T-helper 2 cell treated with Interferon-gamma antibody and Interleukin-4, amounts not matched to agents 5 μg/mL and 100 μg/mL, for 36 hours (primary cell): Measurements from ENCODE around the gene ECSIT.

Experiments used
- DNase-seq: peaks from one replicate; pipeline ENCODE4 v3.0.0; 2021; ENCODE audit warnings: low spot score
- H3K27ac Mint-ChIP-seq: one replicate; pipeline ENCODE4 v1.8.0; 2021; ENCODE audit warnings: mild to moderate bottlenecking, mixed read lengths
- H3K27me3 Mint-ChIP-seq: one replicate; pipeline ENCODE4 v1.8.0; 2021; ENCODE audit warnings: low read depth, mixed read lengths
- H3K36me3 Mint-ChIP-seq: one replicate; pipeline ENCODE4 v1.8.0; 2021; ENCODE audit warnings: low read depth, mixed read lengths
- H3K4me1 Mint-ChIP-seq: one replicate; pipeline ENCODE4 v1.8.0; 2021; ENCODE audit warnings: low read depth, mixed read lengths
- H3K4me3 Mint-ChIP-seq: one replicate; pipeline ENCODE4 v1.8.0; 2022; ENCODE audit warnings: mild to moderate bottlenecking, moderate library complexity, mixed read lengths
- H3K9me3 Mint-ChIP-seq: one replicate; pipeline ENCODE4 v1.8.0; 2021; ENCODE audit warnings: mixed read lengths

The ECSIT gene

GRCh38 chr19:11558881-11559828, 30.2 kb upstream of the ECSIT start, which contains the start of gene ELOF1:
Gene ELOF1 (minus strand): TSS chr19:11559230. CDS start chr19:11554347, 4,883 bp downstream.
- peaks cover 14% of the 10 kb centered on the region for H3K36me3 Mint-ChIP-seq
- peak within 1 kb of the TSS; percentile 91 for H3K27ac Mint-ChIP-seq
- peaks cover 36% of the 10 kb centered on the region for H3K4me1 Mint-ChIP-seq
- DNase-seq, result peak; percentile 98
- no peaks in the 10 kb centered on the region for H3K27me3 Mint-ChIP-seq
- H3K4me3 Mint-ChIP-seq, result peak within 1 kb of the TSS; percentile 89
- no peaks in the 10 kb centered on the region for H3K9me3 Mint-ChIP-seq

- DNase-seq, result no peak
- no peaks in the 10 kb centered on the region for H3K27me3 Mint-ChIP-seq
- no peak overlapping the region for H3K27ac Mint-ChIP-seq
- peaks cover 32% of the 10 kb centered on the region for H3K4me1 Mint-ChIP-seq
- H3K9me3 Mint-ChIP-seq, result no peaks in the 10 kb centered on the region
- H3K4me3 Mint-ChIP-seq, result peak overlapping the region; percentile 52
- peaks cover 17% of the 10 kb centered on the region for H3K36me3 Mint-ChIP-seq
Observed at GRCh38 chr19:11556634-11557420, 27.9 kb upstream of the ECSIT start.

- Mint-ChIP-seq H3K27me3 (no peaks in the 10 kb centered on the region), H3K9me3 (no peaks in the 10 kb centered on the region), H3K4me3 (no peak overlapping the region), H3K4me1 (peaks cover 24% of the 10 kb centered on the region), H3K27ac (no peak overlapping the region), H3K36me3 (peaks cover 17% of the 10 kb centered on the region)
- DNase-seq, result no peak
Observed at GRCh38 chr19:11555246-11555645, 26.3 kb upstream of the ECSIT start.

- DNase-seq, result no peak
- Mint-ChIP-seq H3K36me3 (peaks cover 16% of the 10 kb centered on the region), H3K4me1 (peaks cover 19% of the 10 kb centered on the region), H3K4me3 (no peak overlapping the region), H3K27ac (peak overlapping the region; percentile 31), H3K9me3 (no peaks in the 10 kb centered on the region), H3K27me3 (no peaks in the 10 kb centered on the region)
Observed at GRCh38 chr19:11554160-11554559, 25.2 kb upstream of the ECSIT start.

- H3K4me1 Mint-ChIP-seq, result peaks cover 14% of the 10 kb centered on the region
- no peak overlapping the region for H3K4me3 Mint-ChIP-seq
- H3K36me3 Mint-ChIP-seq, result peaks cover 15% of the 10 kb centered on the region
- H3K9me3 Mint-ChIP-seq, result no peaks in the 10 kb centered on the region
- H3K27me3 Mint-ChIP-seq, result no peaks in the 10 kb centered on the region
- DNase-seq, result no peak
- no peak overlapping the region for H3K27ac Mint-ChIP-seq
Observed at GRCh38 chr19:11552666-11553372, 23.9 kb upstream of the ECSIT start.

- H3K36me3 Mint-ChIP-seq, result peaks cover 12% of the 10 kb centered on the region
- no peaks in the 10 kb centered on the region for H3K9me3 Mint-ChIP-seq
- H3K27ac Mint-ChIP-seq, result no peak overlapping the region
- H3K4me3 Mint-ChIP-seq, result no peak overlapping the region
- no peaks in the 10 kb centered on the region for H3K27me3 Mint-ChIP-seq
- H3K4me1 Mint-ChIP-seq, result peaks cover 9% of the 10 kb centered on the region
- DNase-seq, result no peak
Observed at GRCh38 chr19:11551603-11552235, 22.8 kb upstream of the ECSIT start.

- no peak for DNase-seq
- Mint-ChIP-seq H3K4me1 (peaks cover 5% of the 10 kb centered on the region), H3K36me3 (peaks cover 7% of the 10 kb centered on the region), H3K9me3 (no peaks in the 10 kb centered on the region), H3K27ac (no peak overlapping the region), H3K4me3 (no peak overlapping the region), H3K27me3 (no peaks in the 10 kb centered on the region)
Observed at GRCh38 chr19:11550265-11550664, 21.3 kb upstream of the ECSIT start.

- peaks cover 6% of the 10 kb centered on the region for H3K36me3 Mint-ChIP-seq
- no peak for DNase-seq
- H3K9me3 Mint-ChIP-seq, result no peaks in the 10 kb centered on the region
- H3K4me3 Mint-ChIP-seq, result no peak overlapping the region
- H3K27ac Mint-ChIP-seq, result no peak overlapping the region
- H3K4me1 Mint-ChIP-seq, result peaks cover 5% of the 10 kb centered on the region
- H3K27me3 Mint-ChIP-seq, result no peaks in the 10 kb centered on the region
Observed at GRCh38 chr19:11549386-11549953, 20.5 kb upstream of the ECSIT start.

- H3K4me3 Mint-ChIP-seq, result no peak overlapping the region
- H3K36me3 Mint-ChIP-seq, result no peaks in the 10 kb centered on the region
- H3K27ac Mint-ChIP-seq, result no peak overlapping the region
- H3K4me1 Mint-ChIP-seq, result no peaks in the 10 kb centered on the region
- no peaks in the 10 kb centered on the region for H3K9me3 Mint-ChIP-seq
- no peaks in the 10 kb centered on the region for H3K27me3 Mint-ChIP-seq
- DNase-seq, result no peak
Observed at GRCh38 chr19:11547929-11548700, 19.2 kb upstream of the ECSIT start.

- Mint-ChIP-seq H3K27me3 (peaks cover 24% of the 10 kb centered on the region), H3K9me3 (no peaks in the 10 kb centered on the region), H3K27ac (no peak overlapping the region), H3K36me3 (no peaks in the 10 kb centered on the region), H3K4me3 (no peak overlapping the region), H3K4me1 (peaks cover 2% of the 10 kb centered on the region)
- DNase-seq, result no peak
Observed at GRCh38 chr19:11541238-11541637, 12.3 kb upstream of the ECSIT start.

- H3K4me1 Mint-ChIP-seq, result peaks cover 3% of the 10 kb centered on the region
- H3K36me3 Mint-ChIP-seq, result no peaks in the 10 kb centered on the region
- H3K4me3 Mint-ChIP-seq, result no peak overlapping the region
- no peak overlapping the region for H3K27ac Mint-ChIP-seq
- no peak for DNase-seq
- H3K9me3 Mint-ChIP-seq, result no peaks in the 10 kb centered on the region
- peaks cover 24% of the 10 kb centered on the region for H3K27me3 Mint-ChIP-seq
Observed at GRCh38 chr19:11540645-11541044, 11.7 kb upstream of the ECSIT start.

GRCh38 chr19:11539495-11540365, 10.8 kb upstream of the ECSIT start:
- Mint-ChIP-seq H3K4me3 (no peak overlapping the region), H3K27me3 (peaks cover 24% of the 10 kb centered on the region), H3K9me3 (no peaks in the 10 kb centered on the region), H3K36me3 (no peaks in the 10 kb centered on the region), H3K27ac (no peak overlapping the region), H3K4me1 (peaks cover 9% of the 10 kb centered on the region)
- no peak for DNase-seq
